Keratinocyte (primary cell): ENCODE results near the gene MYO10. TPM values are rescaled to one million over a fixed set of nuclear protein-coding genes. Genes with fewer than 3 reads are reported as not detected.

Experiments used
- DNase-seq: peaks from one replicate; pipeline ENCODE4 v3.0.0-alpha.2; 2011; ENCODE audit warnings: low read depth, missing footprints, low spot score
- FAIRE-seq: peaks from 2 replicates; lab custom pipeline; 2011; peaks lifted over from hg19 to GRCh38; lab: Jason Lieb, UNC
- H2AFZ ChIP-seq: 2 replicates; pipeline ENCODE4 v1.6.0; 2012; ENCODE audit warnings: low read length, control low read depth, inconsistent platforms; ENCODE audit not compliant: control insufficient read depth
- H3K27ac ChIP-seq: 2 replicates; pipeline ENCODE4 v1.5.1; 2011; ENCODE audit warnings: low read length; ENCODE audit not compliant: control insufficient read depth, insufficient read depth
- H3K27me3 ChIP-seq: 3 replicates; pipeline ENCODE4 v1.6.0; 2011; ENCODE audit warnings: low read length; ENCODE audit not compliant: control insufficient read depth, insufficient read depth; ENCODE audit errors: extremely low read depth
- H3K36me3 ChIP-seq, 2 experiments: 2 replicates in 1 of 2; 3 replicates in 1 of 2; pipeline ENCODE4 v1.5.1; 2011; ENCODE audit warnings: low read length in 2 of 2, mild to moderate bottlenecking in 1 of 2; ENCODE audit not compliant: control insufficient read depth in 2 of 2, insufficient read depth in 2 of 2; ENCODE audit errors: extremely low read depth in 1 of 2
- H3K4me1 ChIP-seq: 3 replicates; pipeline ENCODE4 v1.5.1; 2011; ENCODE audit warnings: low read length; ENCODE audit not compliant: control insufficient read depth, insufficient read depth; ENCODE audit errors: extremely low read depth
- H3K4me2 ChIP-seq: 3 replicates; pipeline ENCODE4 v1.6.0; 2011; ENCODE audit warnings: low read depth, low read length; ENCODE audit not compliant: control insufficient read depth, insufficient read depth; ENCODE audit errors: extremely low read depth
- H3K4me3 ChIP-seq, 3 experiments: fragments of 200-600 bp in 1 of 3; sonication (generic) in 1 of 3; 2 replicates in 2 of 3; 3 replicates in 1 of 3; pipeline ENCODE4 v1.5.1; 2011 to 2016; ENCODE audit warnings: low read length in 3 of 3, mild to moderate bottlenecking in 3 of 3, control low read depth in 2 of 3, inconsistent platforms in 1 of 3, low read depth in 1 of 3, mixed read lengths in 1 of 3, mixed run types in 1 of 3, moderate library complexity in 1 of 3; ENCODE audit not compliant: control insufficient read depth in 2 of 3, insufficient read depth in 2 of 3; ENCODE audit errors: extremely low read depth in 1 of 3
- H3K79me2 ChIP-seq: 2 replicates; pipeline ENCODE4 v1.6.0; 2012; ENCODE audit warnings: low read length; ENCODE audit not compliant: control insufficient read depth, insufficient read depth
- H3K9ac ChIP-seq: 3 replicates; pipeline ENCODE4 v1.6.0; 2011; ENCODE audit warnings: low read length; ENCODE audit not compliant: control insufficient read depth, insufficient read depth; ENCODE audit errors: extremely low read depth
- H3K9me1 ChIP-seq: 3 replicates; pipeline ENCODE4 v1.6.0; 2011; ENCODE audit warnings: low read length; ENCODE audit not compliant: control insufficient read depth, insufficient read depth; ENCODE audit errors: extremely low read depth
- H3K9me3 ChIP-seq: 2 replicates; pipeline ENCODE4 v1.5.1; 2012; ENCODE audit warnings: low read depth, low read length; ENCODE audit not compliant: control insufficient read depth
- H4K20me1 ChIP-seq: 3 replicates; pipeline ENCODE4 v1.6.0; 2011; ENCODE audit warnings: low read length; ENCODE audit not compliant: control insufficient read depth, insufficient read depth; ENCODE audit errors: extremely low read depth
- CTCF ChIP-seq, 3 experiments: IDR thresholded peaks in 1 of 3; conservative IDR thresholded peaks in 1 of 3; optimal IDR thresholded peaks in 1 of 3; 2 replicates in 2 of 3; 3 replicates in 1 of 3; pipeline versions ENCODE3 to v1.5.1; 2011; ENCODE audit warnings: low read length in 3 of 3, mild to moderate bottlenecking in 3 of 3, moderate library complexity in 2 of 3, control low read depth in 1 of 3, inconsistent platforms in 1 of 3; ENCODE audit not compliant: insufficient read depth in 2 of 3; ENCODE audit errors: extremely low read depth in 1 of 3
- EZH2 ChIP-seq: IDR thresholded peaks from one replicate; pipeline ENCODE4 v1.6.1; 2012; ENCODE audit warnings: inconsistent platforms, mild to moderate bottlenecking, low read length, moderate library complexity
- dilution Hi-C: fragments of 300-500 bp; cut with MboI; formaldehyde crosslinking; loops from one replicate; pipeline ENCODE4 v1.7.0; 2020; ENCODE audit warnings: low sequenced_read_pairs; ENCODE audit not compliant: extremely low pct_ligation_motif_present
- polyA plus RNA-seq, 5 experiments: library from polyadenylated mRNA; depleted of rRNA in 3 of 5; stranded (reverse) in 3 of 5; stranded (forward) in 1 of 5; unstranded in 1 of 5; fragments of >200 nt; gene quantifications; 1 replicate in 1 of 5; 2 replicates in 3 of 5; 3 replicates in 1 of 5; pipeline versions ENCODE4 v1.2.1 to v1.2.3, GENCODE V29; 2011 to 2012; ENCODE audit warnings: missing spikeins in 2 of 5, low read depth in 1 of 5, low replicate concordance in 1 of 5

MYO10 gene
- polyA plus RNA-seq, 1 donor (not counting 4 experiments of a cell fraction or from before 2014, with no cell fraction given) = 22.0 TPM

GRCh38 chr5:16725575-16725974 lies 210.5 kb downstream of the MYO10 start:
- H3K4me2 ChIP-seq = no peak overlapping the region
- no peaks in the 10 kb centered on the region for H3K9me1 ChIP-seq
- H3K27me3 ChIP-seq = no peaks in the 10 kb centered on the region
- DNase-seq (no peak), FAIRE-seq (no peak)
- no peaks in the 10 kb centered on the region for H3K9me3 ChIP-seq
- dilution Hi-C loops = no loop called here
- H2AFZ ChIP-seq = no peak overlapping the region
- H3K27ac ChIP-seq = no peak overlapping the region
- H3K79me2 ChIP-seq = peaks cover 23% of the 10 kb centered on the region
- H3K9ac ChIP-seq = no peak overlapping the region
- H4K20me1 ChIP-seq = no peaks in the 10 kb centered on the region
- TF ChIP-seq EZH2 (no peak), CTCF (optimal IDR thresholded peaks at IDR 0.05 in 1 of 3, IDR thresholded peaks at IDR 0.05 in 1 of 3, conservative IDR thresholded peaks at IDR 0.05 in 1 of 3; ENCODE audit: extremely low read depth in 1 of 3, insufficient read depth in 2 of 3, low read length in 3 of 3) (no peak)
- peaks cover 0 to 3% of the 10 kb centered on the region in 2 experiments for H3K36me3 ChIP-seq
- no peak overlapping the region for H3K4me3 ChIP-seq
- H3K4me1 ChIP-seq = no peaks in the 10 kb centered on the region

- Histone ChIP-seq H3K4me2 (no peak overlapping the region), H3K27ac (no peak overlapping the region), H3K9ac (no peak overlapping the region), H3K4me1 (no peaks in the 10 kb centered on the region), H3K9me1 (no peaks in the 10 kb centered on the region), H3K79me2 (peaks cover 23% of the 10 kb centered on the region), H3K27me3 (no peaks in the 10 kb centered on the region), H3K4me3 (no peak overlapping the region), H2AFZ (no peak overlapping the region), H3K36me3 (peaks cover 0 to 2% of the 10 kb centered on the region in 2 experiments), H4K20me1 (no peaks in the 10 kb centered on the region), H3K9me3 (no peaks in the 10 kb centered on the region)
- dilution Hi-C loops = no loop called here
- FAIRE-seq (no peak), DNase-seq (no peak)
- TF ChIP-seq EZH2 (no peak), CTCF (optimal IDR thresholded peaks at IDR 0.05 in 1 of 3, IDR thresholded peaks at IDR 0.05 in 1 of 3, conservative IDR thresholded peaks at IDR 0.05 in 1 of 3; ENCODE audit: extremely low read depth in 1 of 3, insufficient read depth in 2 of 3, low read length in 3 of 3) (no peak)
Observed at GRCh38 chr5:16723821-16724220, 212.3 kb downstream of the MYO10 start.
